22Rv1 (cell line): ENCODE measurements around the gene CASP10.

Experiments used
- H3K27ac ChIP-seq: fragments of 450-650 bp; 2 replicates; pipeline ENCODE4 v1.5.1; 2017
- ZFX ChIP-seq: fragments of 450-650 bp; IDR thresholded peaks from 2 replicates; pipeline ENCODE4 v1.6.1; 2017; ENCODE audit warnings: antibody characterized with exemption, borderline replicate concordance
- TF ChIP-seq, protein P1 (sequence below): fragments of 450-650 bp; IDR thresholded peaks from 2 replicates; pipeline ENCODE4 v1.5.1; 2017; ENCODE audit warnings: mild to moderate bottlenecking

The CASP10 gene

DNA sequence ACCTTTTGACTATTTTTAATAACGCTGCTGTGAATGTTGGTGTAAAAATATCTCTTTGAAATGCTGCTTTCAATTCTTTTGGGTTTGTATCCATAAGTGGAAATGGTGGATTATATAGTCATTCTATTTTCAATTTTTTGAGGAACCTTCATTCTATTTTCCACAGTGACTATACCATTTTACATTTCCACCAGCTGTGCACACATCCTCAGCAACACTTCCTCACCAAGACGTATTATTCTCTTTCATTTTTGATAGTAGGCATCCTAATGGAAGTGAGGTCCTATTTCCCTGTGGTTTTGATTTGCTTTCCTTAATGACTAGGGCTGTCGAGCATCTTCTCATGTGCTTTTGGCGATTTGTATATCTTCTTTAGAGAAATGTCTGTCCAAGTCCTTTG is 14.8 kb downstream of the CASP10 start:
- H3K27ac ChIP-seq, result no peak overlapping the region
- TF ChIP-seq, protein P1, sequence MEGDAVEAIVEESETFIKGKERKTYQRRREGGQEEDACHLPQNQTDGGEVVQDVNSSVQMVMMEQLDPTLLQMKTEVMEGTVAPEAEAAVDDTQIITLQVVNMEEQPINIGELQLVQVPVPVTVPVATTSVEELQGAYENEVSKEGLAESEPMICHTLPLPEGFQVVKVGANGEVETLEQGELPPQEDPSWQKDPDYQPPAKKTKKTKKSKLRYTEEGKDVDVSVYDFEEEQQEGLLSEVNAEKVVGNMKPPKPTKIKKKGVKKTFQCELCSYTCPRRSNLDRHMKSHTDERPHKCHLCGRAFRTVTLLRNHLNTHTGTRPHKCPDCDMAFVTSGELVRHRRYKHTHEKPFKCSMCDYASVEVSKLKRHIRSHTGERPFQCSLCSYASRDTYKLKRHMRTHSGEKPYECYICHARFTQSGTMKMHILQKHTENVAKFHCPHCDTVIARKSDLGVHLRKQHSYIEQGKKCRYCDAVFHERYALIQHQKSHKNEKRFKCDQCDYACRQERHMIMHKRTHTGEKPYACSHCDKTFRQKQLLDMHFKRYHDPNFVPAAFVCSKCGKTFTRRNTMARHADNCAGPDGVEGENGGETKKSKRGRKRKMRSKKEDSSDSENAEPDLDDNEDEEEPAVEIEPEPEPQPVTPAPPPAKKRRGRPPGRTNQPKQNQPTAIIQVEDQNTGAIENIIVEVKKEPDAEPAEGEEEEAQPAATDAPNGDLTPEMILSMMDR, result no peak
- TF ChIP-seq ZFX, result no peak

DNA sequence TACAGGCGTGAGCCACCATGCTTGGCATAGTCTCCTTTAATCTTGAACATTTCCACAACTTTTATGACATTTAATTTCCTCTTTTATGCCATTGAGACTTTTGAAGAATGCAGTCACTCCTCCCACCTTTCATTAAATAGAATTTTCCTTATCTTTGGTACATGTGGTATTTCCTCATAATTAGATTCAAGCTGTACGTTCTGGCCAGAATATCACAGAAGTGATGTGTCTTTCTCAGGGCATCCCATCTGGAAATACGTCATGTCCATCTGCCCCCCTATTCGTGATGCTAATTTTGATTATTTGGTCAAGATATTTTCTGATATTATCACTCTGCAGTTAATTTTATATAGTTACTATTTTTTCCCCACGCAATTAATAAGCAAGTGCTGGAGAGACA is 16.9 kb downstream of the CASP10 start:
- no peak for TF ChIP-seq ZFX
- TF ChIP-seq, protein P1, result no peak
- no peak overlapping the region for H3K27ac ChIP-seq

DNA sequence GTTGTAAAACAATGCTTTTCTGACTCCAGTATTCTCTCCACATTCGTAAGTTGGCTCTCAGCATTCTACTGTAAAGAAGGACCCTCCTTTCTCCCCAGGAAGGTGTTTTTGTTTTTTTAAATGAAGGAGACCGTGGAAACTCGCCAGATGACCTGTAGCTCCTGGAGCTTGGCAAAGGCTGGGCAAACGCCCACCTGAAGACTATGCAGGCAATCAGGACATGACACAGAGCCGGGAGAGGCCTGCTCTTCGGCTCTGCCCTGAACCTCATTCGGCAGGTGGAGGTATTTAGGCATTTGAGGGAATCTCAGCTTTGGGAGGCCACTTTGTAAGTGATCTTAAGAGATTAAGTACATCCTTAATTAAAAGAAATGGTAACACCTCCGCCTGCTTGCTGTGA is 17.4 kb downstream of the CASP10 start:
- no peak overlapping the region for H3K27ac ChIP-seq
- TF ChIP-seq, protein P1, result no peak
- no peak for TF ChIP-seq ZFX

DNA sequence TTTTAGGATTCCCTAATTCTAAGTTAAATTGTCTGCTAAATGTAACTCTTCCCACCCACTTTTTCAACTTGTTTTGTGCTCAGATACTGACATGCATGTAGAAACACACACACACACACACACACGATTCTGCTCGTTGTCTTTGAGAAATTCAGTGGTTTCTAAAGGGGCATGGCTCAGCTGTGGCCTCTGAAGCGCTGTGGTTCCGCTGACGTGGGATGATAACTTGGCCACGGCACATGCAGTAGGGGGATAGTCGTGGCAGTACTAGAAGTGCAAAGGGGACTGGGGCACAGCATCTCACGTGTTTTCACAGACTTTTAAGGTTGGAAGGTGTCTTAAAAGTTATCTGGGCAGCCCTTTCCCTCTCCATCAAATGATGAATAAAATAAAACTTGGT is 18.4 kb downstream of the CASP10 start:
- TF ChIP-seq, protein P1, result no peak
- no peak for TF ChIP-seq ZFX
- H3K27ac ChIP-seq, result no peak overlapping the region

DNA sequence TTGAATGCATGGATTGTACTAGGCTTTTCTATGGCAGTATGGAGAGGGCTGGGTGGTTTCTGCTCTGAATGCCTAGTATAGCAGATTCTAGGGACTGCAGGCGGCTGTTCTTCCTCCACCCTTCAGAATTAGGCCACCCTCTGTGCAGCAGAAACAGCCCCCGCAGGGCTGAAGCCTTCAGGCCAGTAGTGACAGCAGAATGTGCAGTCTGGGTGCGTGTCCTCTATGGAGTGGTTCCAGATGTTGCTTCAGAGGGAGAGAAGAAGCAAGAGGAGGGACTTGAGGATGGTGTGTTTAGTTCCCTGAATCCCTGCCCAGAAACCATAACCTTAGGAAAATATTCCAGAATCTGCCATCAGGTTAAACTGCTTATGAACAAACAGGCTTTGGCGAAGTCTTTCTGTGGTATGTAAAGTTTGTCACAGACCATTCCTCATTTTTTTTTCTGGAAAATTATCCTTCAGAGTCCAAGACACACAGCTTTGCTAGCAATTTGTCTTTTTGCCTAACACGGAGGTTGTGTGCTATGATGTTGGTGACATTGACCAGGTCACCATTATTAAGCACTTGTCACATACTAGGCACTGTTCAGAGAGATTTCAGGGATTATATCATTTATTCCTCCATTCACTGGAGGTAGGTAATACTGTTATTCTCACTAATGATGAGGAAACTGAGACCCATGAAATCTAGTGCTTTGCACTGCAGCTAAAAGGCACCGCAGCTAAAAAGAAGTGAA is 21.1 kb downstream of the CASP10 start:
- H3K27ac ChIP-seq, result no peak overlapping the region
- no peak for TF ChIP-seq ZFX
- TF ChIP-seq, protein P1, result no peak

DNA sequence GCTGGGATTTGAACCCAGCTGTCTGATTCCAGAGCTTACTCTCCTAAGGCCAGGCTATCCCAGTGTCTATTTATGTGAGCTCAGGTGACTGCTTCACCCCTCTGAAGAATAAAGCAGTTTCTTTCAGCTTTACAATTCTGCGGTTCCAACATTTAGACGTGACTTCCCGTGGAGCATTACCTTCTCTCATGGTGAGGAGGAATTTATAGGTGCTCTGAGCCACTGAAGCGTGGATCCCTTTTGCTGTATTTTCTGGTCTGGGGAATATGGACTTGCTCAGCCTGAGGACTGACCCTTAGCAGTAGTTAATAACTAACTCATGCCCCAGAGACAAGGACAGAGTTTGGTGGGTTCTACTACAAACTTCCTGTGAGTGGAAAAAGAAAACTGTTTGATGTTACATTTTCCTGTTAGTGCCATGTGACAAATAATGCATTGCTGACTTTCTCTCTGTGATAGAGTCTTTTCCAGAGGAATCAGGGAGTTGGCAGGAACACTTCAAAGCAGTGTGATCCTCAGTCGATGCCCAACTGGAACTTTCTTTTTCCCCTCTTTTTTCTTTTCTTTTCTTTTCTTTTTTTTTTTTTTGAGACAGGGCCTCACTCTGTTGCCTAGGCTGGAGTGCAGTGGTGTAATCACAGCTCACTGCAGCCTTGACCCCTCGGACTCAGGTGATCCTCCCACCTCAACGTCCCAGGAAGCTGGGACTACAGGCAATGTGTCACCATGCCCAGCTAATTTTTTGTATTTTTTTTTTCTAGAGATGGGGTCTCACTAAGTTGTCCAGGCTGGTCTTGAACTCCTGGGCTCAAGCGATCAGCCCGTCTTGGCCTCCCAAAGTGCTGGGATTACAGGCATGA is 21.9 kb downstream of the CASP10 start:
- no peak overlapping the region for H3K27ac ChIP-seq
- no peak for TF ChIP-seq ZFX
- TF ChIP-seq, protein P1, result no peak

DNA sequence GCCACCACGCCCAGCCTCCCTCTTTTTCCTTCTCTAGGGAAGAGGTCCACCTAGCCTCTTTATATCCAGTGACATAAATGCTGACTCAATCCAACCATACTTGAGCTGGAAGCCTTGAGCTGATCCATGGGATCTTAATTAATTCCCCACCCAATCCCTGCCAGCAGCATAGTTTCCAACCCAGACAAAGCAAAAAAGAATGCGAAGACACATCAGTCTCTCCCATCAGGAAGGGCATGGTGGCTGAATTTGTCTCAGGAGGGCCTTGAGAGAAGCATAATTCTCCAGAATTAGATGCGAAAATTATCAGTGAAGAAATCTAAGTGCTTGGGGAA is 22.5 kb downstream of the CASP10 start:
- TF ChIP-seq, protein P1, result no peak
- no peak for TF ChIP-seq ZFX
- no peak overlapping the region for H3K27ac ChIP-seq
